Measurements from ENCODE around the gene CERT1.

The CERT1 gene

DNA sequence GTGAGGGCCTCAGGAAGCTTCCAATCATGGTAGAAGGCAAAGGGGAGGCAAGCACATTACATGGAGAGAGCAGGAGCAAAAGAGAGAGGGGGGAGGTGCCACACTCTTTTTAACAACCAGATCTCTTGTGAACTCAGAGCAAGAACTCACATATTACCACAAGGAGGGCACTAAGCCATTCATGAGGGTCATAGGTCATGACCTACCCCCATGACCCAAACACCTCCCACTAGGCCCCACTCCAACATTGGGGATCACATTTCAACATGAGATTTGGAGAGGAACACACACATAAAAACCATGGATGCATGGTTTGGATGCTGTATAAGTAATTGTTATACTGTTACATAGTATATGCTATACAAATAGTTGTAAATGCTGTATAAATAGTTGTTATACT, 17.8 kb upstream of the CERT1 start:
- Histone ChIP-seq H3K27me3 (ENCODE audit: control insufficient read depth, low read length) (no peaks in the 10 kb centered on the region), H3K4me3 (ENCODE audit: low read length) (no peak overlapping the region), H3K79me2 (ENCODE audit: control insufficient read depth, low read length) (peaks cover 19% of the 10 kb centered on the region), H4K20me1 (ENCODE audit: control insufficient read depth, insufficient read depth, low read depth, low read length) (no peaks in the 10 kb centered on the region), H3K27ac (ENCODE audit: low read depth, low read length) (no peak overlapping the region), H3K36me3 (ENCODE audit: control insufficient read depth, low read length) (no peaks in the 10 kb centered on the region), H3K9me2 (replicated peaks; ENCODE audit: control insufficient read depth, low read length) (no peaks in the 10 kb centered on the region), H3K4me1 (ENCODE audit: control insufficient read depth, low read length) (peaks cover 26% of the 10 kb centered on the region), H3K4me2 (ENCODE audit: low read length) (no peak overlapping the region), H3F3A (ENCODE audit: control insufficient read depth, insufficient read depth) (no peaks in the 10 kb centered on the region), H3K9me3 (ENCODE audit: control insufficient read depth, insufficient read depth, low read length) (no peaks in the 10 kb centered on the region)
- TF ChIP-seq EZH2phosphoT487 (IDR thresholded peaks at IDR 0.05; ENCODE audit: borderline replicate concordance, low read length), result no peak
- TF ChIP-seq, protein P1, sequence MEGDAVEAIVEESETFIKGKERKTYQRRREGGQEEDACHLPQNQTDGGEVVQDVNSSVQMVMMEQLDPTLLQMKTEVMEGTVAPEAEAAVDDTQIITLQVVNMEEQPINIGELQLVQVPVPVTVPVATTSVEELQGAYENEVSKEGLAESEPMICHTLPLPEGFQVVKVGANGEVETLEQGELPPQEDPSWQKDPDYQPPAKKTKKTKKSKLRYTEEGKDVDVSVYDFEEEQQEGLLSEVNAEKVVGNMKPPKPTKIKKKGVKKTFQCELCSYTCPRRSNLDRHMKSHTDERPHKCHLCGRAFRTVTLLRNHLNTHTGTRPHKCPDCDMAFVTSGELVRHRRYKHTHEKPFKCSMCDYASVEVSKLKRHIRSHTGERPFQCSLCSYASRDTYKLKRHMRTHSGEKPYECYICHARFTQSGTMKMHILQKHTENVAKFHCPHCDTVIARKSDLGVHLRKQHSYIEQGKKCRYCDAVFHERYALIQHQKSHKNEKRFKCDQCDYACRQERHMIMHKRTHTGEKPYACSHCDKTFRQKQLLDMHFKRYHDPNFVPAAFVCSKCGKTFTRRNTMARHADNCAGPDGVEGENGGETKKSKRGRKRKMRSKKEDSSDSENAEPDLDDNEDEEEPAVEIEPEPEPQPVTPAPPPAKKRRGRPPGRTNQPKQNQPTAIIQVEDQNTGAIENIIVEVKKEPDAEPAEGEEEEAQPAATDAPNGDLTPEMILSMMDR (IDR thresholded peaks at IDR 0.05; ENCODE audit: low read depth, low read length, poor library complexity, severe bottlenecking), result no peak

DNA sequence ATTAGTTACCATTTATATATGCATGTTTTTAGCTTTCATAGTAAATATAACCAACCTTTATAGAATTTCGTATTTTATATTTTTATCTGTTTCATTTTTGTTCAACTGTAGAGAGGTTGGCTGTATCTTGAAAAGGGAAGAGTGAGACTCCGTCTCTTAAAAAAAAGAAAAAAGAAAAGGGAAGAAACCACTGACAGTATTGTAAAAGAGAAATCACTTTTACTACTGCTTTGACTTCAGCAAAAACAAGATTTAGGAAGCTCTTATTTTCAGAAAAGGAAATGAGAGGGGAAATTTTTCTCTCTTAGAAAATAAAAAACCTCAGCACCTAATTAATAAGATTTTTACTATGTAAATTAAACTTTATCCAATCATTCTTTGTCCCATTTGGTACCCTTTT, 14.6 kb upstream of the CERT1 start:
- no peaks in the 10 kb centered on the region for H3K9me2 ChIP-seq (replicated peaks; ENCODE audit: control insufficient read depth, low read length)
- peaks cover 13% of the 10 kb centered on the region for H3K9me3 ChIP-seq (ENCODE audit: control insufficient read depth, insufficient read depth, low read length)
- H3F3A ChIP-seq (ENCODE audit: control insufficient read depth, insufficient read depth), result no peaks in the 10 kb centered on the region
- no peak for TF ChIP-seq EZH2phosphoT487 (IDR thresholded peaks at IDR 0.05; ENCODE audit: borderline replicate concordance, low read length)
- TF ChIP-seq, protein P1 (IDR thresholded peaks at IDR 0.05; ENCODE audit: low read depth, low read length, poor library complexity, severe bottlenecking), result no peak
- no peak overlapping the region for H3K4me3 ChIP-seq (ENCODE audit: low read length)
- H3K36me3 ChIP-seq (ENCODE audit: control insufficient read depth, low read length), result peaks cover 9% of the 10 kb centered on the region
- H3K79me2 ChIP-seq (ENCODE audit: control insufficient read depth, low read length), result peaks cover 42% of the 10 kb centered on the region
- no peak overlapping the region for H3K27ac ChIP-seq (ENCODE audit: low read depth, low read length)
- H4K20me1 ChIP-seq (ENCODE audit: control insufficient read depth, insufficient read depth, low read depth, low read length), result no peaks in the 10 kb centered on the region
- H3K4me1 ChIP-seq (ENCODE audit: control insufficient read depth, low read length), result peaks cover 32% of the 10 kb centered on the region
- H3K4me2 ChIP-seq (ENCODE audit: low read length), result no peak overlapping the region
- no peaks in the 10 kb centered on the region for H3K27me3 ChIP-seq (ENCODE audit: control insufficient read depth, low read length)

DNA sequence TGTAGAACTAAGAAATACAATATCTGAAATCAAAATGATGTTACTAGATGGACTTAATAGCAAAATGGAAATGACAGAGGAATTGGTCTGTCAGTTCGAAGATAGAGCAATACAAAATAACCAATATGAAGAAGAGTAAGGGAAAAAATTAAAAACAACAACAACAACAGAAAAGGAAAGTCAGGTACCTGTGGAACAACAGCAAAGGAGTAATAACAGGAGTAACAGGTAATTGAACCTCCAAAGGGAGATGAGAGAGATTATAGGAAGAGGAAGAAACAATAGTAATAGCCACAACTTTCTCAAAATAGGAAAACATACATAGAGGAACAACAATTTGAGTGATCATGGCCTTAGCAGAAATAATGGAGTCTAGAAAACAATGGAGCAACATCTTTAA, 13.9 kb upstream of the CERT1 start:
- Histone ChIP-seq H3F3A (ENCODE audit: control insufficient read depth, insufficient read depth) (no peaks in the 10 kb centered on the region), H3K4me1 (ENCODE audit: control insufficient read depth, low read length) (peaks cover 35% of the 10 kb centered on the region), H3K27ac (ENCODE audit: low read depth, low read length) (no peak overlapping the region), H3K79me2 (ENCODE audit: control insufficient read depth, low read length) (peaks cover 49% of the 10 kb centered on the region), H3K9me3 (ENCODE audit: control insufficient read depth, insufficient read depth, low read length) (peaks cover 19% of the 10 kb centered on the region), H3K4me2 (ENCODE audit: low read length) (peak overlapping the region; percentile 9; the same call in 1 of the 2 replicates), H3K36me3 (ENCODE audit: control insufficient read depth, low read length) (peaks cover 9% of the 10 kb centered on the region), H4K20me1 (ENCODE audit: control insufficient read depth, insufficient read depth, low read depth, low read length) (no peaks in the 10 kb centered on the region), H3K4me3 (ENCODE audit: low read length) (no peak overlapping the region), H3K9me2 (replicated peaks; ENCODE audit: control insufficient read depth, low read length) (no peaks in the 10 kb centered on the region), H3K27me3 (ENCODE audit: control insufficient read depth, low read length) (no peaks in the 10 kb centered on the region)
- TF ChIP-seq, protein P1 (IDR thresholded peaks at IDR 0.05; ENCODE audit: low read depth, low read length, poor library complexity, severe bottlenecking), result no peak
- TF ChIP-seq EZH2phosphoT487 (IDR thresholded peaks at IDR 0.05; ENCODE audit: borderline replicate concordance, low read length), result no peak
